Hepatocyte (in vitro differentiated cells): ENCODE results near the gene CEP250. TPM values are rescaled to one million over a fixed set of nuclear protein-coding genes. Genes with fewer than 3 reads are reported as not detected.

Source experiments
- DNase-seq: peaks from one replicate; pipeline ENCODE4 v3.0.0-alpha.2; 2016; ENCODE audit warnings: low spot score
- H2AFZ ChIP-seq: fragments of 200-600 bp; sonication (generic); 2 replicates; pipeline ENCODE4 v1.6.0; 2016; ENCODE audit warnings: antibody characterized with exemption, mild to moderate bottlenecking
- H3K27ac ChIP-seq: fragments of 200-600 bp; sonication (generic); 2 replicates; pipeline ENCODE4 v1.5.1; 2016; ENCODE audit warnings: mild to moderate bottlenecking
- H3K27me3 ChIP-seq: fragments of 200-600 bp; sonication (generic); 2 replicates; pipeline ENCODE4 v1.6.1; 2016
- H3K36me3 ChIP-seq: fragments of 200-600 bp; sonication (generic); replicated peaks from 2 replicates; pipeline ENCODE4 v1.5.1; 2016; ENCODE audit warnings: low read depth; ENCODE audit not compliant: insufficient read depth
- H3K4me1 ChIP-seq: fragments of 200-600 bp; sonication (generic); 2 replicates; pipeline ENCODE4 v1.5.1; 2016; ENCODE audit warnings: mild to moderate bottlenecking, moderate library complexity; ENCODE audit not compliant: insufficient read depth
- H3K4me2 ChIP-seq: fragments of 200-600 bp; sonication (generic); 2 replicates; pipeline ENCODE4 v1.6.0; 2016
- H3K4me3 ChIP-seq: fragments of 200-600 bp; sonication (generic); 2 replicates; pipeline ENCODE4 v1.5.1; 2016; ENCODE audit warnings: mild to moderate bottlenecking
- H3K79me2 ChIP-seq: fragments of 200-600 bp; sonication (generic); 2 replicates; pipeline ENCODE4 v1.6.0; 2017; ENCODE audit warnings: mild to moderate bottlenecking
- H3K9me2 ChIP-seq: fragments of 200-600 bp; sonication (generic); replicated peaks from 2 replicates; pipeline ENCODE4 v1.6.0; 2017; ENCODE audit warnings: mild to moderate bottlenecking; ENCODE audit not compliant: insufficient read depth
- H3K9me3 ChIP-seq: fragments of 200-600 bp; sonication (generic); 2 replicates; pipeline ENCODE4 v1.5.1; 2016; ENCODE audit warnings: low read depth, mild to moderate bottlenecking
- H4K20me1 ChIP-seq: fragments of 200-600 bp; sonication (generic); 2 replicates; pipeline ENCODE4 v1.6.0; 2016; ENCODE audit warnings: mild to moderate bottlenecking; ENCODE audit not compliant: insufficient read depth, poor library complexity, severe bottlenecking
- EZH2 ChIP-seq: fragments of 200-600 bp; sonication (generic); IDR thresholded peaks from 2 replicates; pipeline ENCODE4 v1.6.1; 2016; ENCODE audit warnings: antibody characterized with exemption, mild to moderate bottlenecking, borderline replicate concordance
- EZH2phosphoT487 ChIP-seq: fragments of 200-600 bp; sonication (generic); IDR thresholded peaks from one replicate; pipeline ENCODE4 v1.6.1; 2018; ENCODE audit warnings: antibody characterized with exemption, mild to moderate bottlenecking, low read depth, moderate library complexity; ENCODE audit not compliant: unreplicated experiment, severe bottlenecking
- WGBS: methylation state at CpG from one replicate; pipeline ENCODE4 v1.1.6; 2016; ENCODE audit warnings: low lambda C conversion rate; ENCODE audit errors: missing lambda C conversion rate; 5-methylcytosine and 5-hydroxymethylcytosine counted together
- polyA plus RNA-seq: library from polyadenylated mRNA; unstranded; fragments of >200 nt; fragmentation: Nextera tagmentation; extraction: Ambion mirVana; gene quantifications from 2 replicates; pipeline ENCODE4 v1.2.1, GENCODE V29; 2016
- total RNA-seq: library from RNA; depleted of rRNA; stranded (reverse); fragments of >200 nt; gene quantifications from 2 replicates; pipeline ENCODE4 v1.2.3, GENCODE V29; 2014
- TF ChIP-seq, protein P1 (sequence below): fragments of 200-600 bp; sonication (generic); IDR thresholded peaks from 2 replicates; pipeline ENCODE4 v1.5.1; 2016; ENCODE audit warnings: antibody characterized with exemption, mild to moderate bottlenecking; ENCODE audit not compliant: poor library complexity

Gene CEP250
- total and polyA plus RNA-seq, 2 experiments from 2014 or later = 12.4 to 18.5 TPM

DNA sequence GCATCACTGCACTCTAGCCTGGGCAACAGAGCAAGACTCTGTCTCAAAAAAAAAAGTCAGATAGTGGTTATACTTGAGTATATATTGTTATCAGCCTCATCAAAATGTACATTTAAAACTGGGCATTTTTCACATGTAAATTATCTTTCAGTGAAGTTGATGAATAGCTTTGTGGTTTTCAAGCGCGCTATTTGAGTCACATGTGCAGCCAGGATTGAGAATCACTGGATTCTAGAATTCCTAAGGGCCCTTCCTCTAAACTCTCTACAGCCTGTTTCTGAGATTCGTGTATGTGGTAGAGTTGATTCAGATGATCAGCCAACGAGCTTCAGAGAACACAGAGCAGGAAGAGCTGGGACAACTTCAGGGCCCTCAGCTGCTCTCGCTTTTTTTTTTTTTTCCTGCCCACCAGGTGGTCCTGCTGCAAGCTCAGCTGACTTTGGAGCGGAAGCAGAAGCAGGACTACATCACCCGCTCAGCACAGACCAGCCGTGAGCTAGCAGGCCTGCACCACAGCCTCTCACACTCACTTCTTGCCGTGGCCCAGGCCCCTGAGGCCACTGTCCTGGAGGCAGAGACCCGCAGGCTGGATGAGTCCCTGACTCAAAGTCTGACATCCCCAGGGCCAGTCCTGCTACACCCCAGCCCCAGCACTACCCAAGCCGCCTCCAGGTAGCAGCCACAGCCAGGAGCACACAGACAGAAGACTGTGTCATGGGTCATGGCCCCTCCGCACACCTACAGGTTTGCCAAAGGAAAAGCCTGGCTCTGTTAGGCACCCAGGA, 55.7 kb downstream of the CEP250 start:
- no peak for DNase-seq
- Histone ChIP-seq H3K4me1 (peaks cover 5% of the 10 kb centered on the region), H2AFZ (no peak overlapping the region), H3K36me3 (no peaks in the 10 kb centered on the region), H3K4me3 (no peak overlapping the region), H3K79me2 (no peaks in the 10 kb centered on the region), H3K27ac (no peak overlapping the region), H4K20me1 (no peaks in the 10 kb centered on the region), H3K9me3 (no peaks in the 10 kb centered on the region), H3K27me3 (no peaks in the 10 kb centered on the region), H3K4me2 (no peak overlapping the region), H3K9me2 (no peaks in the 10 kb centered on the region)
- TF ChIP-seq EZH2 = no peak
- no peak for TF ChIP-seq EZH2phosphoT487
- TF ChIP-seq, protein P1, sequence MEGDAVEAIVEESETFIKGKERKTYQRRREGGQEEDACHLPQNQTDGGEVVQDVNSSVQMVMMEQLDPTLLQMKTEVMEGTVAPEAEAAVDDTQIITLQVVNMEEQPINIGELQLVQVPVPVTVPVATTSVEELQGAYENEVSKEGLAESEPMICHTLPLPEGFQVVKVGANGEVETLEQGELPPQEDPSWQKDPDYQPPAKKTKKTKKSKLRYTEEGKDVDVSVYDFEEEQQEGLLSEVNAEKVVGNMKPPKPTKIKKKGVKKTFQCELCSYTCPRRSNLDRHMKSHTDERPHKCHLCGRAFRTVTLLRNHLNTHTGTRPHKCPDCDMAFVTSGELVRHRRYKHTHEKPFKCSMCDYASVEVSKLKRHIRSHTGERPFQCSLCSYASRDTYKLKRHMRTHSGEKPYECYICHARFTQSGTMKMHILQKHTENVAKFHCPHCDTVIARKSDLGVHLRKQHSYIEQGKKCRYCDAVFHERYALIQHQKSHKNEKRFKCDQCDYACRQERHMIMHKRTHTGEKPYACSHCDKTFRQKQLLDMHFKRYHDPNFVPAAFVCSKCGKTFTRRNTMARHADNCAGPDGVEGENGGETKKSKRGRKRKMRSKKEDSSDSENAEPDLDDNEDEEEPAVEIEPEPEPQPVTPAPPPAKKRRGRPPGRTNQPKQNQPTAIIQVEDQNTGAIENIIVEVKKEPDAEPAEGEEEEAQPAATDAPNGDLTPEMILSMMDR = no peak
- WGBS = 95% methylated on average over 11 of the region's 12 CpGs

DNA sequence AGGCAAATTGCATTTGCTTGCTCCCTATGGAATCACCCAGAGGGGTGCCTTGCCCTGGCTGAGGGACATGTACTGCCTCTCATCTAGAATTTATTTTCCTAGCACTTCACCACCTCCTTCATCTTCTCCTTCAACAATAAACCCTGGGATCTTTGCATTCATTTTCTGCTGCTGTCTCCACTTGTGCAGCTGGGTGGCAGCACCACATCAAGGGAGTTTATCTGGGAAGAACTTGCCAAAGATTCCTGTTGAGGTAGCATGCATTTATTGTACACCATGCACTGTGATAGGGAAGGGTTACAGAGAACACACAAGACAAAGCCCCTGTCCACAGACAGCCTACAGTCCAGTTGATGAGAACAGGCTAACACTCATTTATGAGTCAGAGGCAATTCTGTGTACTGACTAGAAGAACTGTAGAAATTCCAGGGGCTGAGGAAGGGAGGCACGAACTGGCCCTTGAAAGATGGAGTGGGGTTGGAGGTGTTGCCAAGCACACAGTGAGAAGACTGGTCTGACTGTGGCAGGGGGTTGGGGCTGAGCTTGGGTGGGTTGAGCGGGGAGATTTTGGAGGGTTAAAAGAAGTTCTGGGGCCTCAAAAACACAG, 56.5 kb downstream of the CEP250 start:
- H3K9me2 ChIP-seq = no peaks in the 10 kb centered on the region
- no peaks in the 10 kb centered on the region for H3K9me3 ChIP-seq
- no peak for TF ChIP-seq EZH2phosphoT487
- TF ChIP-seq, protein P1 = peak; percentile 67
- no peak overlapping the region for H3K4me2 ChIP-seq
- no peaks in the 10 kb centered on the region for H3K4me1 ChIP-seq
- H3K36me3 ChIP-seq = no peaks in the 10 kb centered on the region
- no peaks in the 10 kb centered on the region for H4K20me1 ChIP-seq
- peak; percentile 46 for DNase-seq
- no peak overlapping the region for H3K27ac ChIP-seq
- H3K79me2 ChIP-seq = no peaks in the 10 kb centered on the region
- 93% methylated on average over 1 of the region's 2 CpGs for WGBS
- no peak overlapping the region for H2AFZ ChIP-seq
- H3K4me3 ChIP-seq = no peak overlapping the region
- no peaks in the 10 kb centered on the region for H3K27me3 ChIP-seq

DNA sequence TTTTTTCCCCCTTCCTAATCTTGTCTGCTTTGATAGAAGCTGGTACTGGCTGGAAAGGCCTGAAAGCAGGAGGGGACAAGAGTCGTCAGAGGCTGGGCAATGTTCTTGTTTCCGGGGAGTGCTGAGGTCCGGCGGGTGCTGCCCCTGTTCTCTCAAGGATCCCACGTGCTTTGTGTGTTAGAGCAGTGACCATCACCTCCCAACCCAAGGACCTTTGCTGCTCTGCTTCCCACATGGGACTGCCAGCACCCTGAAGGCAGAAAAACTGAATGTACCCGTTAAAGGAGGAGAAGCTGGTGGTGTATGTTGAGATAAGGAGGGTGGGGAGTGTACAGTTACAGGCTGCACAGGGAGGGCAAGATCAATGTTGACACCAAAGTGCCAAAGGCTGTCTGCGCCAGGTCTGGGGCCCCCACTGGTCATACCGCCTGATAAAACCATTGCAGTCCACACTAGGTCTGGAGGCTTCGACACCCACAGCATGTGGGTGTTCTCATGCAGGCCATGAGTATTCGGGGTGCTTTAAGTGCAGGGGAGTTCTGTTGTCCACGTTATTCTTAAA, 59.1 kb downstream of the CEP250 start:
- Histone ChIP-seq H2AFZ (no peak overlapping the region), H3K9me2 (no peaks in the 10 kb centered on the region), H3K36me3 (no peaks in the 10 kb centered on the region), H3K4me3 (no peak overlapping the region), H3K9me3 (no peaks in the 10 kb centered on the region), H4K20me1 (no peaks in the 10 kb centered on the region), H3K27ac (no peak overlapping the region), H3K4me1 (no peaks in the 10 kb centered on the region), H3K4me2 (no peak overlapping the region), H3K27me3 (no peaks in the 10 kb centered on the region), H3K79me2 (no peaks in the 10 kb centered on the region)
- TF ChIP-seq EZH2phosphoT487 = no peak
- TF ChIP-seq, protein P1 = no peak
- no peak for TF ChIP-seq EZH2
- 87% methylated on average over 11 of the region's 11 CpGs for WGBS
- no peak for DNase-seq
